Adrenal gland (tissue), 5 donors: ENCODE measurements around the gene TENM4.

Experiments used
- POLR2A ChIP-seq, 2 donors: fragments of 450-650 bp; IDR thresholded peaks; one replicate each; pipeline ENCODE4 v1.6.1; 2017; ENCODE audit warnings: antibody characterized with exemption in 2 of 2, mild to moderate bottlenecking in 2 of 2, moderate library complexity in 1 of 2
- TF ChIP-seq, protein P1 (sequence below), 6 experiments: fragments of 450-650 bp in 4 of 6; fragments of 200-600 bp in 2 of 6; sonication (generic) in 1 of 6; IDR thresholded peaks; 1 replicate in 5 of 6; 2 replicates in 1 of 6; pipeline versions ENCODE4 v1.5.1 to v1.8.0; 2016 to 2021; ENCODE audit warnings: antibody characterized with exemption in 6 of 6, mild to moderate bottlenecking in 2 of 6, moderate library complexity in 1 of 6
- donor health status: DM: no; HTN: no; CAD: no.

DNA sequence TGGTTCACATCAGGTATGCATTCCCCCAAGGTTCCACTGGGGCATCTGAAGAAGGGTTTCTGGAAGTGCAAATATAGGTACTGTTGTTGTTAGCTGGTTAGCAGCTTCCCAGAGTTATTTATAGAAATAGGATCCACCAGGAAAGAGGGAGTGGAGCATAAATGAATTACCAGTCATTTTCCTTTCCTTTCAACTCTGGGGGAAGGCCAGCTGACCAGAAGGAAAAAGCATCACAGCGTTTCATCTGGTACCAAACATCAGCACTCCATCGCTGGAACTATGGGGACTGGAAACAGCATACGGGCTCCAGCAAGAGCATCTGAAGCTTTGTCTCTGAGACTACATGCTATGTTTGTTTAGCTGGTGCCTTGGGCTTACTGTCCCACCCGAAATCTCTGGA lies 487.9 kb downstream of the TENM4 start:
- TF ChIP-seq, protein P1, sequence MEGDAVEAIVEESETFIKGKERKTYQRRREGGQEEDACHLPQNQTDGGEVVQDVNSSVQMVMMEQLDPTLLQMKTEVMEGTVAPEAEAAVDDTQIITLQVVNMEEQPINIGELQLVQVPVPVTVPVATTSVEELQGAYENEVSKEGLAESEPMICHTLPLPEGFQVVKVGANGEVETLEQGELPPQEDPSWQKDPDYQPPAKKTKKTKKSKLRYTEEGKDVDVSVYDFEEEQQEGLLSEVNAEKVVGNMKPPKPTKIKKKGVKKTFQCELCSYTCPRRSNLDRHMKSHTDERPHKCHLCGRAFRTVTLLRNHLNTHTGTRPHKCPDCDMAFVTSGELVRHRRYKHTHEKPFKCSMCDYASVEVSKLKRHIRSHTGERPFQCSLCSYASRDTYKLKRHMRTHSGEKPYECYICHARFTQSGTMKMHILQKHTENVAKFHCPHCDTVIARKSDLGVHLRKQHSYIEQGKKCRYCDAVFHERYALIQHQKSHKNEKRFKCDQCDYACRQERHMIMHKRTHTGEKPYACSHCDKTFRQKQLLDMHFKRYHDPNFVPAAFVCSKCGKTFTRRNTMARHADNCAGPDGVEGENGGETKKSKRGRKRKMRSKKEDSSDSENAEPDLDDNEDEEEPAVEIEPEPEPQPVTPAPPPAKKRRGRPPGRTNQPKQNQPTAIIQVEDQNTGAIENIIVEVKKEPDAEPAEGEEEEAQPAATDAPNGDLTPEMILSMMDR (IDR thresholded peaks at IDR 0.05): no peak
- no peak for TF ChIP-seq POLR2A (IDR thresholded peaks at IDR 0.05)
